Kidney (tissue), 14 donors: ENCODE results near the gene CLDN24. TPM values are rescaled to one million over a fixed set of nuclear protein-coding genes. Genes with fewer than 3 reads are reported as not detected.
"Not testable (repeated sequence)": the region's sequence is repeated elsewhere in the genome, so short reads cannot be mapped to it uniquely, and the experiment has no call there.

Source experiments
- DNase-seq, 5 donors: peaks; one replicate each; pipeline ENCODE4 v3.0.0-alpha.2; 2013 to 2020
- FAIRE-seq: peaks from 2 replicates; lab custom pipeline; 2012; peaks lifted over from hg19 to GRCh38; lab: Jason Lieb, UNC
- H3K27ac ChIP-seq, 2 donors: one replicate each; pipeline ENCODE4 v1.7.0; 2013; ENCODE audit warnings: low read depth in 2 of 2, low read length in 2 of 2, inconsistent platforms in 1 of 2
- H3K27me3 ChIP-seq: one replicate; pipeline ENCODE4 v1.7.1; 2013; ENCODE audit warnings: low read length, inconsistent platforms; ENCODE audit not compliant: control insufficient read depth, insufficient read depth
- H3K36me3 ChIP-seq, 3 donors: one replicate each; pipeline versions ENCODE4 v1.7.0 to v1.7.1; 2013; ENCODE audit warnings: low read length in 3 of 3, control low read depth in 1 of 3, inconsistent platforms in 1 of 3; ENCODE audit not compliant: insufficient read depth in 3 of 3, control insufficient read depth in 2 of 3
- H3K4me1 ChIP-seq, 3 donors: one replicate each; pipeline versions ENCODE4 v1.7.0 to v1.7.1; 2013; ENCODE audit warnings: low read length in 3 of 3, inconsistent platforms in 1 of 3, low read depth in 1 of 3; ENCODE audit not compliant: control insufficient read depth in 2 of 3, insufficient read depth in 2 of 3
- H3K4me3 ChIP-seq, 3 donors: one replicate each; pipeline versions ENCODE4 v1.7.0 to v1.8.1; 2013; ENCODE audit warnings: low read length in 3 of 3, control low read depth in 1 of 3, inconsistent platforms in 1 of 3
- H3K9ac ChIP-seq, 3 donors: one replicate each; pipeline versions ENCODE4 v1.7.0 to v1.7.1; 2013; ENCODE audit warnings: low read length in 3 of 3, control low read depth in 1 of 3, inconsistent platforms in 1 of 3
- H3K9me3 ChIP-seq, 3 donors: one replicate each; pipeline versions ENCODE4 v1.7.0 to v1.7.1; 2013; ENCODE audit warnings: low read length in 3 of 3, control low read depth in 1 of 3, inconsistent platforms in 1 of 3; ENCODE audit not compliant: control insufficient read depth in 2 of 3, insufficient read depth in 1 of 3
- intact Hi-C: fragments of 100-400 bp; cut with DNase I; formaldehyde crosslinking; loops from one replicate; pipeline ENCODE4 v1.11.1; 2022
- polyA plus RNA-seq: library from polyadenylated mRNA; stranded (reverse); fragments of 350-450 nt; fragmentation: Illumina TruSeq; extraction: RNeasy Lipid Tissue Mini Kit (QIAGEN cat#74804); gene quantifications from one replicate; pipeline ENCODE4 v1.2.3, GENCODE V29; 2014; ENCODE audit warnings: low read depth, low replicate concordance; ENCODE audit not compliant: insufficient read depth
- total RNA-seq: library from RNA; stranded (reverse); fragmentation: NEBNext Ultra II Directional; extraction: Animal tissue kit (Norgen Biotek cat#: 25700); gene quantifications from one replicate; pipeline ENCODE4 v1.2.1, GENCODE V29; 2021
- TF ChIP-seq, protein P1 (sequence below): IDR thresholded peaks from 3 replicates; pipeline ENCODE4 v1.5.1; 2012; ENCODE audit warnings: mild to moderate bottlenecking, moderate library complexity, borderline replicate concordance; ENCODE audit not compliant: insufficient read depth; ENCODE audit errors: extremely low read depth
- donor health status: control.
- donor health status: control.
- donor health status: control.
- donor health status: control.
- donor health status: control.
- donor health status: DM: yes; HTN: yes; CAD: no.
- donor health status: Normal renal cell carcinoma (clear cell type).

The CLDN24 gene
- total and polyA plus RNA-seq, 2 donors from 2014 or later, result not detected

DNA sequence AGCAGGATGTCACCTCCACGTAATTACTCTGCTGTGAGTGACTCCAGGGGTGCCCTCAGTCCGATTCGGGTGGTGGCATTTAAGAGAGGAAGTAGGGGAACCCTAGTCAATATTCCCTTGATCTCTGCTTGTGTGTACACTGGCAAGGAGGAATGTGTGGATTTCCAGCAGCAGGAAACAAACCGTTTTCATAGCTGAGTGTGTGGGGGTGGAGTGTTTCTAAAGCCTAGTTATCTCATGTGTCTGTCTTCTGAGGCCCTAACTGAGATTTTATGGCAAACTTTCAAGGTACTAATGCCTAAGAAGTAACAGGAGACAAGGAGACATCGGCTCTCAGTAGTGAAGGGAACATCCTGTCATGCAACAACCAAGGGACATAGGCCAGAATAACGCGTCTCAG is 6.6 kb upstream of the CLDN24 start:
- peaks cover 0 to 4% (median 0%) of the 10 kb centered on the region in 3 donors for H3K36me3 ChIP-seq
- no peak overlapping the region for H3K4me3 ChIP-seq
- DNase-seq (peak in 1 of 5 donors; percentile 62), FAIRE-seq (no peak)
- H3K4me1 ChIP-seq, result peaks cover 0 to 17% (median 13%) of the 10 kb centered on the region in 3 donors
- H3K9me3 ChIP-seq, result peaks cover 0 to 14% (median 0%) of the 10 kb centered on the region in 3 donors
- intact Hi-C loops, result no loop called here
- no peaks in the 10 kb centered on the region for H3K27me3 ChIP-seq
- no peak overlapping the region for H3K27ac ChIP-seq
- TF ChIP-seq, protein P1, sequence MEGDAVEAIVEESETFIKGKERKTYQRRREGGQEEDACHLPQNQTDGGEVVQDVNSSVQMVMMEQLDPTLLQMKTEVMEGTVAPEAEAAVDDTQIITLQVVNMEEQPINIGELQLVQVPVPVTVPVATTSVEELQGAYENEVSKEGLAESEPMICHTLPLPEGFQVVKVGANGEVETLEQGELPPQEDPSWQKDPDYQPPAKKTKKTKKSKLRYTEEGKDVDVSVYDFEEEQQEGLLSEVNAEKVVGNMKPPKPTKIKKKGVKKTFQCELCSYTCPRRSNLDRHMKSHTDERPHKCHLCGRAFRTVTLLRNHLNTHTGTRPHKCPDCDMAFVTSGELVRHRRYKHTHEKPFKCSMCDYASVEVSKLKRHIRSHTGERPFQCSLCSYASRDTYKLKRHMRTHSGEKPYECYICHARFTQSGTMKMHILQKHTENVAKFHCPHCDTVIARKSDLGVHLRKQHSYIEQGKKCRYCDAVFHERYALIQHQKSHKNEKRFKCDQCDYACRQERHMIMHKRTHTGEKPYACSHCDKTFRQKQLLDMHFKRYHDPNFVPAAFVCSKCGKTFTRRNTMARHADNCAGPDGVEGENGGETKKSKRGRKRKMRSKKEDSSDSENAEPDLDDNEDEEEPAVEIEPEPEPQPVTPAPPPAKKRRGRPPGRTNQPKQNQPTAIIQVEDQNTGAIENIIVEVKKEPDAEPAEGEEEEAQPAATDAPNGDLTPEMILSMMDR, result no peak
- H3K9ac ChIP-seq, result no peak overlapping the region

DNA sequence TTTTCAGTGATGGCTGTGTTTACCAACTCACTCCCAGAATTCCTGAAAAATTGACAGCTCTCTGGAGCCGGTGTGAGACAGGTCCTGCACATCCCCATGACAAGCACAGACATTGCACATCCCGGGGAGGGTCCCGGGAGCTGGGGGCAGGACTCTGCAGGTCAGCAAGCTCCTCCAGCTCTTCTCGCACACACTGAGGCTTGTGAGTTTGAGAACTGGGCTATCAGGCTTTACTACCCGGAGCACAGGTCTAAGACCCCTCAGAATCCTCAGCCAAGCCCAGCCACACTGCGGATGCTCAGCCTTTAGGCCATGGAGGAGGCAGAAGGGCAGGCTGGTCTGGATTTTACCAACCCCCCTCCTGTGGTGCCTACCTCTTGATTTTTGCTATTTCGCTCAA is 5.6 kb upstream of the CLDN24 start:
- no peak overlapping the region for H3K9ac ChIP-seq
- intact Hi-C loops, result no loop called here
- no peak overlapping the region for H3K4me3 ChIP-seq
- peaks cover 0 to 14% (median 11%) of the 10 kb centered on the region in 3 donors for H3K4me1 ChIP-seq
- H3K9me3 ChIP-seq, result peaks cover 0 to 14% (median 0%) of the 10 kb centered on the region in 3 donors
- no peak for FAIRE-seq
- peaks cover 0 to 4% (median 0%) of the 10 kb centered on the region in 3 donors for H3K36me3 ChIP-seq
- no peak for DNase-seq
- H3K27me3 ChIP-seq, result no peaks in the 10 kb centered on the region
- TF ChIP-seq, protein P1, result no peak
- no peak overlapping the region for H3K27ac ChIP-seq

DNA sequence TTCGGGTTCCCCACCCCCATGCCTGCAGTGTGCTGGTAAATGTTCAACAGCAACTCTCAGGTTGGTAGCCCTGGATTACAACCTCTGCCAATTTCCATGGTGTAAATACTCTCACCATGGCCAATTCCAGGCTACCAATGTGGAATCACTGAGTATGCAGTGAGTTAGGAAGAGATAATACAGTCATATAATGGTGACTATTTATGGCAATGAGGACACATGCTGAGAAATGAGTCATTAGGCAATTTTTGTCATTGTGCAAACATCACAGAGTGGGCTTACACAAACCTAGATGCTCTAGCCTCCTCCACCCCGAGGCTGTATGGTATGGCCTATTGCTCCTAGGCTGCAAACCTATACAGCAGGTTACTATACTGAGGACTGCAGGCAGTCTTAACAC is 4.6 kb upstream of the CLDN24 start:
- no peak overlapping the region for H3K27ac ChIP-seq
- H3K27me3 ChIP-seq, result no peaks in the 10 kb centered on the region
- DNase-seq, result no peak
- H3K9ac ChIP-seq, result no peak overlapping the region
- FAIRE-seq, result no peak
- TF ChIP-seq, protein P1, result no peak
- H3K4me1 ChIP-seq, result peaks cover 0 to 14% (median 1%) of the 10 kb centered on the region in 3 donors
- intact Hi-C loops, result no loop called here
- H3K4me3 ChIP-seq, result no peak overlapping the region
- peaks cover 0 to 4% (median 0%) of the 10 kb centered on the region in 3 donors for H3K36me3 ChIP-seq
- peaks cover 0 to 14% (median 0%) of the 10 kb centered on the region in 3 donors for H3K9me3 ChIP-seq

DNA sequence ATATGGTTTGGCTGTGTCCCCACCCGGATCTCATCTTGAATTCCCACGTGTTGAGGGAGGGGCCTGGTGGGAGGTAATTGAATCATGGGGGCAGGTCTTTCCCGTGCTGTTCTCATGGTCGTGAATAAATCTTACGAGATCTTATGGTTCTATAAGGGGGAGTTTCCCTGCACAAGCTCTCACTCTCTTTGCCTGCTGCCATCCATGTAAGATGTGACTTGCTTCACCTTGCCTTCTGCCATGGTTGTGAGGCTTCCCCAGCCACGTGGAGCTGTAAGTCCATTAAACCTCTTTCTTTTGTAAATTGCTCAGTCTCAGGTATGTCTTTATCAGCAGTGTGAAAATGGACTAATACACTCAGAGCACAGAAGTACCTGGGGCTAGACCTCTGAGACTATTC is 4.2 kb upstream of the CLDN24 start:
- H3K4me3 ChIP-seq, H3K27me3 ChIP-seq, H3K9ac ChIP-seq, intact Hi-C loops, DNase-seq, H3K27ac ChIP-seq, FAIRE-seq, H3K36me3 ChIP-seq: not testable (repeated sequence)
- Histone ChIP-seq H3K9me3 (peaks cover 0 to 14% (median 0%) of the 10 kb centered on the region in 3 donors), H3K4me1 (peaks cover 0 to 13% (median 0%) of the 10 kb centered on the region in 3 donors)
